DMS53 treated with DMSO at 0.1 percent for 48 hours (cell line): ENCODE data around the gene CCDC171.
"Not testable (repeated sequence)": the region's sequence is repeated elsewhere in the genome, so short reads cannot be mapped to it uniquely, and the experiment has no call there.

Source experiments
- DNase-seq: peaks from one replicate; lab custom pipeline; 2025; ENCODE audit not compliant: unreplicated experiment; lab: John Stamatoyannopoulos, UW

Gene CCDC171

GRCh38 chr9:15746905-15747304 is 194.1 kb downstream of the CCDC171 start:
- no peak for DNase-seq

GRCh38 chr9:15755660-15756059 is 202.8 kb downstream of the CCDC171 start:
- DNase-seq, result no peak

GRCh38 chr9:15761551-15761950 is 208.7 kb downstream of the CCDC171 start:
- no peak for DNase-seq

GRCh38 chr9:15763371-15763770 is 210.5 kb downstream of the CCDC171 start:
- DNase-seq, result no peak

- no peak for DNase-seq
Observed at GRCh38 chr9:15764131-15764530, 211.3 kb downstream of the CCDC171 start.

- DNase-seq, result no peak
Observed at GRCh38 chr9:15769547-15769946, 216.7 kb downstream of the CCDC171 start.

- DNase-seq, result no peak
Observed at GRCh38 chr9:15778861-15779260, 226.0 kb downstream of the CCDC171 start.

GRCh38 chr9:15782106-15782505 is 229.3 kb downstream of the CCDC171 start:
- DNase-seq, result no peak

- DNase-seq, result no peak
Observed at GRCh38 chr9:15785584-15785983, 232.7 kb downstream of the CCDC171 start.

- DNase-seq, result no peak
Observed at GRCh38 chr9:15786616-15787015, 233.8 kb downstream of the CCDC171 start.

GRCh38 chr9:15810219-15810899 is 257.5 kb downstream of the CCDC171 start:
- not testable (repeated sequence) for DNase-seq

- DNase-seq, result no peak
Observed at GRCh38 chr9:15813076-15813475, 260.2 kb downstream of the CCDC171 start.

GRCh38 chr9:15824310-15824709 is 271.5 kb downstream of the CCDC171 start:
- no peak for DNase-seq

GRCh38 chr9:15831384-15831783 is 278.5 kb downstream of the CCDC171 start:
- no peak for DNase-seq

- DNase-seq, result no peak
Observed at GRCh38 chr9:15834541-15834940, 281.7 kb downstream of the CCDC171 start.

- DNase-seq, result peak; percentile 2
Observed at GRCh38 chr9:15837079-15837679, 284.3 kb downstream of the CCDC171 start.

GRCh38 chr9:15842051-15842450 is 289.2 kb downstream of the CCDC171 start:
- DNase-seq, result no peak

GRCh38 chr9:15843316-15843715 is 290.5 kb downstream of the CCDC171 start:
- no peak for DNase-seq

- no peak for DNase-seq
Observed at GRCh38 chr9:15843931-15844330, 291.1 kb downstream of the CCDC171 start.

GRCh38 chr9:15846611-15847010 is 293.8 kb downstream of the CCDC171 start:
- no peak for DNase-seq

- no peak for DNase-seq
Observed at GRCh38 chr9:15849871-15850270, 297.0 kb downstream of the CCDC171 start.

GRCh38 chr9:15851766-15852165 is 298.9 kb downstream of the CCDC171 start:
- DNase-seq, result no peak

GRCh38 chr9:15856591-15856990 is 303.7 kb downstream of the CCDC171 start:
- DNase-seq, result no peak
